DMS114 treated with DMSO at 0.1 percent for 48 hours (cell line): Measurements from ENCODE around the gene RENBP.

Experiments used
- DNase-seq: peaks from one replicate; lab custom pipeline; 2025; ENCODE audit not compliant: unreplicated experiment; lab: John Stamatoyannopoulos, UW

The RENBP gene

GRCh38 chrX:153971124-153971449, 26.6 kb upstream of the RENBP start:
- DNase-seq, result peak; percentile 13

GRCh38 chrX:153970357-153971123, 26.1 kb upstream of the RENBP start:
- DNase-seq, result no peak

GRCh38 chrX:153969904-153970356, 25.5 kb upstream of the RENBP start:
- no peak for DNase-seq

GRCh38 chrX:153969125-153969903, 24.9 kb upstream of the RENBP start:
- no peak for DNase-seq

DNA sequence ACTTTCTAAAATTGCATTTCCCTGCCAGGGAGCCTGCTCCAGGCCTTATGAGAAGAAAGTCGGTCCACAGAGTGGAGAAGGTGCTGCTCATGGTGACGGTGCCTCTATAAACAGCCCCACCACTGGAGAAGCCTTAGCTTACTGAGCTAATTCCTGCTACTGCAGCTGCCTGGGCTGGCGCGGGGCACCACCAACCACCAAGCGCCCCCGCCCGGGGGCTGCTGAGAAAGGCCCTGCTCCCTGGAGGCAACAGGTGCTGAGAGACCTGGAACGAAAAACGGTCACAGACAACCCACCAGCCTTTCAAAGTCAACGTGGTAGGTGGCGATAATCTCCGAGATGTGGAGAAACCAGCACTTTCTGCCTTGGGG, 24.3 kb upstream of the RENBP start:
- DNase-seq, result no peak

DNA sequence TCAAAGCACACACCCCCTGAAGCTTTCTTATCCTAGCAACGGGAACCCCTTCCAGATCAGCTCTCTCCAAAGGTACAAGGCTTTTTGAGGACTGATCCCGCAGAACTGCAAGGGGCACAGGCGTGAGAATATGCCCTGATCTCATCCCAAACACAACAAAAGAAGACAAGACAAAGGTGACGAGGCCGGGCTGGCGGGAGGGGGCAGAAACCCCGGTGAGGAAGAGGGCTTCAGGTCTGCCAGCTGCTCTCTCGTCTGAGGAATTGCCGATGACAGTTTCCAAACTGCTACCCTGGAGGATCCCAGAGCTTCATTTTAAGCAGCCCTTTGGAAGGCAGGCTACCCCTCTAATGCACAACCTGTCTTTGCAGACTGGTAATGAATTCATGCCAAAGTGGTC, 23.8 kb upstream of the RENBP start:
- no peak for DNase-seq

DNA sequence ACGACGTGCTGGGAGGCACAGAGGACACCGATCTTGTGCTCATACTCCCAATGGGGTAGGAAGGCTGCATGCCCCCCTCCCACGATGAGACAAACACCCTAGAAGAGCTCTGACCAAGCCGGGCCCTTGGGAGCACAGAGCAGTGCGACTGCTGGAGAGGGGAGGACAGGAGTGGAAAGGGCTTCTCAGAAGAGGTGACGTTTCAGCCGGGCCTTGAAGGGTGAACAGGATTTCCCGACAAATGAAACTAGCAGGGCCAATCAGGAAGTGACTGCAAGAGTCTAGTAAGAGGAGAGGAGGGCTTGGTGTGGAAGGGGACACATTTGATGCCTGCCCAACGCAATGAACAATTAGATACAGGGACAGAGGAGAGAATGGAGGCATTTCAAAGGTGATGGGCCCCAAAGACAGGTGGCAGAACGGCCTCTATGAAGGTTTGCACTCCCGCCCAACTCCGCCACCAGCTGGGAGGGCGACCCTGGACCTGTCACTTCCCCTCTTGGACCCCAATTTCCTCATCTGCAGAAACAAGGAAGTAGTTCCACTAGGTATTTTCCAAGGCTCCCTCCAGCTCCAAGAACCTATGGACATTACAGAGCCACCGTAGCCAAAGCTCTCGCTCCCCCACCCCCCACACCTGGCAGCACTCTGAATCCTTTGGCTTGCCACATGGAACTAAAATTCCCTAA, 23.2 kb upstream of the RENBP start:
- DNase-seq, result no peak

DNA sequence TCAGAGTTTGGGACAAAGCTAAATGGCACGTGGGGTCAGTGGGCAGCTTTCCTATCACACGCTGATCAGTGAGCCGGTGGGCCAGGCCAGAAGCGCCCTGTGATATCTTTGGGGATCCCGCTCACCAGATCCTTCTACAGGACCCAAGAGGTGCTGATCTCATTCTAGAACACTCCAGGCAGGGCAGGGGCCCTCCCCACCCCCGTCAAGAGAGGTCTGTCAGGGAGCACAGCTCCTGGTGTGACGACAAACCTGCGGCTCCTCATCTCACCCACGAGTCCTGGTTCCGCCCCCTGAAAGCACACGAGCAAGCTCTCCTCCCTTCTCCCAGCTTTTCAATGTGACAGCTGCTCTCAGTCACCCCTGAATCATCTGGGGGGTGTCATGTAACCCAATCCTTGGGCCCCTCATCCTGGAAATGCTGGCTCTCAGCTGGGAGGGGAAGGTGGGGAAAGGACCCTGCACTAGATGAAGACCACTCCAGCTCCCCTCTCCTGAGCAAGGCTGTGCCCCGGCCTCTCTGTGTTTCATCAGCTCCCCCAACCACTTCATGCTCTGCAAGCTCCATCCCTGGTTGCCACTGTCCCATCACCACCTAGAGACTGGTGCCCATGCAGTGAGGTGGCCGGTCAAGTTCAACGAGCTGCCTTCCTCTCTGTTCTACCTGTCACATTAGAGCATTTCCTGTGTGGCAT, 22.5 kb upstream of the RENBP start:
- DNase-seq, result no peak

GRCh38 chrX:153966283-153966688, 21.8 kb upstream of the RENBP start:
- DNase-seq, result no peak

GRCh38 chrX:153965406-153965805, 21.0 kb upstream of the RENBP start:
- DNase-seq, result no peak

- DNase-seq, result no peak
Measured at GRCh38 chrX:153964105-153964504, 19.7 kb upstream of the RENBP start.

DNA sequence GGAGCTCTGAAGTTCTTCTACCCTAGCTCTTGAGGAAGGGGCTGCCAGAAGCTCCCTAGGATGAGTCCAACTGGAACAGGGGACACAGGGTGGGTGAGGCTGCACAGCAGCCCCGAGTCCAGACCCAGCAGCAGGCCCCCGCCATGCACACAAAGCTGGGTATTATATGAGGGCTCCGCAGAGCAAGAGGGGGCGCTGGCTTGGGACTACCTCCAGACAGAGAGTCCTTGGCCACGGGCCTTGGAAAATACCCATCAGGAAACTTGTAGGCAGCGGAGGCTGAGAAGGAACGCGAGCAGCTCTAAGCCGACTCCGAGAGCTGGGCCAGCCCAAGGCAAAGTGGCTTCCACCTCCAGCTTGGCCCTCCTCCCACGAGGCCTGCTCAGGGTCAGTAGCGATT, 19.1 kb upstream of the RENBP start:
- DNase-seq, result no peak

GRCh38 chrX:153961292-153961691, 16.8 kb upstream of the RENBP start:
- no peak for DNase-seq

DNA sequence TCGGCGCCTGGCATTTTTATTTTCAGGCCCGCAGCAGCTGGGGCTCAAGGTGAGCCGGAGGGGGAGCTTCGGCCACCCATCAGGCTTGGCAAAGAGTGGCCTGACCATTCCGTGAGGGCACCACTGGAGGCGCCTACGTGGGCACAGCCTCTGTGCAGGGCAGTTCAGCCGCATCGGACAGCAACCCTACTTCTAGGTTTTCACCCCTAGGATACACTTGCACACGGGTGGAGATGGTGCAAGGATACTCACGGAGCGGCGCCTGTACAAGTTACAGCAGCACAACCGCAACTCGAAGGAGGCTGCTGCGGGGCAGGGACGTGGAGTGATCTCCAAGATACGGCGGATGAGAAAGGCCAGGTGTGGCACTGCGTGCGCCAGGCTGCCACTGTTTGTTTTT, 16.3 kb upstream of the RENBP start:
- no peak for DNase-seq

DNA sequence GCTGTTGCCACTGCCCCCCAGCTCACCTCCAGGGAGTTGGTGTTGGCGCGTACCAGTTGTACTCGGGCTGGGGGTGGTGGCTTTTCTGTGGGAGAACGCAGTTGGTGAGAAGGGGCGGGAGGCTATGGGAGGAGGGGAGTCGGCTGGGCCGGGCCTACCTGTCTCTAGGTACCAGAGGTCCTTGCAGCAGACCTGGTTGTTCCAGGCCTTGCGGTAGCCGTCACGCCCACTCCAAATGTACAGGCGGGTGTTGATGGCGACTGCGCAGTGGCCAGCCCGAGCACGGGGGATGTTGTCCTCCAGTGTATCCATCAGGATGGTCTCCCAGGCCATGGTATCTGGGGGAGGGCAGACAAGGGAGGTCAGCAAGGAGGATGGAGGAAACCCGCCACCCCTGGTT, 15.6 kb upstream of the RENBP start:
- DNase-seq, result no peak

- no peak for DNase-seq
Measured at GRCh38 chrX:153959649-153960048, 15.2 kb upstream of the RENBP start.

DNA sequence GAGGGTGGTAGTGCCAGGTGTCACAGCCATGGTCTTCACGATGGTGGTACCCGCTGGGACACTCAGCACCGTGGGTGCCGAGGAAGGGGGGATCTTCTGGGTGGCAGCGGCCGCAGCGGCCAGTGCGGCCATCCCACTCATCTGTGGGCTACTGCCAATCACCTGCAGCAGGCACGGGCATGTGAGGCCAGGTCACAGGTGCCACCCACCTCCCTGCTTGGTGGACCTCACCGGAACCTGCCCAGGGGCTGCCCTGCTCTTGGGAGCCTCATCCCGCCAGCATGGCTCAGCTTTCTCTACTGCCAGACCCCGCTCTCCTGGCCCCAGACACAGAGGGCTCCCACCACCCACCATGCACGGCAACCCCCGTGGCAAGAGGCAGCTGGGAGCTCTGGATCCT, 14.2 kb upstream of the RENBP start:
- DNase-seq, result no peak

- no peak for DNase-seq
Measured at GRCh38 chrX:153957224-153957623, 12.8 kb upstream of the RENBP start.

DNA sequence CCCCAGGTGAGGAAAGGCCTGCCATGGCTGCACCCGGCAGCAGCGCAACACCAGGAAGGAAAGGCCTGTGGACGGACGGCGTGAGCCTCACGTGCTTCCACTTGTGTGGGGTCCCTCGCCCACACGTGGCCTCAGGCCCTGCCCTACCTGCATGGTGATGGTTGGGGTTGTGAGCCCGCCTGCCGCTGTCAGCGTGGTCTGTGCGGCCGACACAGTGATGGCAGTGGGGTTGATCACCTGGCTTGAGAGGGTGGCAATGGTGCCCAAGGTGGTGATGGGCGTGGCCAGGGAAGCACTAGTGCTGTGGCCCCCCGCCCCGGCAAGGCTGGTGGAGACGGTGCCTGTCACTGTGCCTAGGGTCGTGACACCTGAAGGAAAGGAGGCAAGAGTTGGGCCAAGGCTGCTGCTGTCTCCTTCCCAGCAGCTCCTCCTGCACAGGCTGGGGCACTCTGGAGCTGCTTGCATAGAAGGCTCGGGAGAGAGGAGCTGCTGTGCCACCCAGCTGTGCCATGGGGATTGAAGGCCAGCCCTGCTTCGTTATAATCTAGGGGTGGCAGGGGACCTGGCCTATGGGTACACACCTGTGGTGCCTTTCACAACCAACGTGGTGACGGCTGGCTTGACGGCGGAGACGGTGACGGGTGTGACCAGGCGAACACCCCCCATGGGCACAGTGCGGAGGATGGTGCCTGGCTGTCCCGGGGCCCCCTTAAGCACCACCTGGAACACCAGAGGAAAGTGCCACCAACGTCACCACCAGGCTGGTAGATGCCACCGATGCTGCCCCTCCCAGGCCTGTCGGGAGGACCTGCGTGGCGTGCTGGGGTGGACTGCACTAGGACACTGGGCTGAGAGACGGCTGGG, 11.8 kb upstream of the RENBP start:
- no peak for DNase-seq

DNA sequence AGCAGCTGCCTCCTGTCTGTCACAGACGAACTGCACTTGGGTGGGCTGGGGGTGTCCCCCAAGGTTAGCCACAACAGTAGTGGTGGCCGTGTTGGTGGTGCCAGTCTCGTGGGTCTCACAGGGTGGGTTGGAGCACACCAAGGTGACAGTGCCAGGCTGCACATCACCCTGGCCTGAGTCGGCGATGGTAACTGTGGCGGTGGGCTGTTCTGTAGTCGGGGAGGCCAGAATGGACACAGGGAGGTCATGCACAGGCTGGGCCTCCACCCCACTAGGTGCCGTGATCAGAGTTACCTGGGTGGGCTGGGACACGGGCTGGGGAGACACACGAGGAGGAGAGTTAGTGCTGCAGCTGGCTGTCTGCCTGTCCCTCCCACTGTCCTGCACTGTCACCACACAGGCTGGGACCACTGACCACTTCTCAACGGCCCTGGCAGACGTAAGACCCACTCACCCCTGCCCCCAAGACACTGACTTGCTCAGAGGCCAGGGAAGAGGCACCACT, 10.8 kb upstream of the RENBP start:
- no peak for DNase-seq
